ENCODE results near the gene NQO1. TPM values are rescaled to one million over a fixed set of nuclear protein-coding genes. Genes with fewer than 3 reads are reported as not detected.

Gene NQO1
- total and polyA plus RNA-seq, 2 of the 13 experiments (the other 11 are each of a cell fraction or from before 2014, with no cell fraction given): 464 to 1,060 TPM

- TF ChIP-seq SKIL (CRISPR knock-in tag; IDR thresholded peaks at IDR 0.05; ENCODE audit: borderline replicate concordance): no peak
- TF ChIP-seq ZNF180 (CRISPR knock-in tag; IDR thresholded peaks at IDR 0.05; ENCODE audit: borderline replicate concordance, low read depth): no peak
- no peak for TF ChIP-seq ZNF263 (CRISPR knock-in tag; IDR thresholded peaks at IDR 0.05)
- no peak for TF ChIP-seq TOPORS (CRISPR knock-in tag; IDR thresholded peaks at IDR 0.05)
- TF ChIP-seq ATF7 (IDR thresholded peaks at IDR 0.05): peak; percentile 77
- TF ChIP-seq ATF7 (CRISPR knock-in tag; IDR thresholded peaks at IDR 0.05): no peak
- TF ChIP-seq ZBTB14 (CRISPR knock-in tag; IDR thresholded peaks at IDR 0.05): no peak
- no peak for TF ChIP-seq ZFX (CRISPR knock-in tag; IDR thresholded peaks at IDR 0.05; ENCODE audit: low read depth)
- TF ChIP-seq CEBPB (IDR thresholded peaks at IDR 0.05; ENCODE audit: borderline replicate concordance, low read depth, low read length): peak; percentile 90
- no peak for TF ChIP-seq GTF2F1 (IDR thresholded peaks at IDR 0.05; ENCODE audit: low read length)
- TF ChIP-seq GATAD2A (CRISPR knock-in tag; IDR thresholded peaks at IDR 0.05): peak; percentile 66
- TF ChIP-seq E2F2 (CRISPR knock-in tag; IDR thresholded peaks at IDR 0.05; ENCODE audit: borderline replicate concordance): no peak
- TF ChIP-seq TRIM22 (IDR thresholded peaks at IDR 0.05): no peak
- TF ChIP-seq GLMP (CRISPR knock-in tag; IDR thresholded peaks at IDR 0.05; ENCODE audit: borderline replicate concordance): no peak
- TF ChIP-seq RARA (CRISPR knock-in tag; IDR thresholded peaks at IDR 0.05): 0 out of 2 replicates have a peak, but pooled peaks have one; percentile 8
- peak; percentile 78 for TF ChIP-seq RBM22 (optimal IDR thresholded peaks at IDR 0.05; ENCODE audit: low read length)
- no peak for TF ChIP-seq MEF2D (CRISPR knock-in tag; IDR thresholded peaks at IDR 0.05)
- TF ChIP-seq PHF21A (CRISPR knock-in tag; IDR thresholded peaks at IDR 0.05): 0 out of 2 replicates have a peak, but pooled peaks have one; percentile 18
- TF ChIP-seq ZBTB39 (CRISPR knock-in tag; IDR thresholded peaks at IDR 0.05): no peak
- TF ChIP-seq ATF4 (CRISPR knock-in tag; IDR thresholded peaks at IDR 0.05): peak; percentile 80 to 97
These were observed 19.9 kb downstream of the NQO1 start (continued) for GRCh38 chr16:69706256-69706974.

All from HepG2 (cell line).